Right lobe of liver (tissue), 4 donors: Measurements from ENCODE around the gene CX3CR1.

ENCODE experiments used
- CTCF ChIP-seq, 4 donors: fragments of 200-600 bp in 3 of 4; fragments of 450-650 bp in 1 of 4; IDR thresholded peaks; one replicate each; pipeline versions ENCODE4 v1.5.1 to v1.8.0; 2016 to 2022; ENCODE audit warnings: antibody characterized with exemption in 4 of 4, mild to moderate bottlenecking in 2 of 4
- POLR2A ChIP-seq: fragments of 450-650 bp; IDR thresholded peaks from one replicate; pipeline ENCODE4 v1.6.1; 2017; ENCODE audit warnings: antibody characterized with exemption, mild to moderate bottlenecking
- donor health status: DM: no; HTN: no; CAD: no.
- donor health status: DM: no; HTN: no; CAD: no.
- donor health status: DM: no; HTN: yes; CAD: no.

DNA sequence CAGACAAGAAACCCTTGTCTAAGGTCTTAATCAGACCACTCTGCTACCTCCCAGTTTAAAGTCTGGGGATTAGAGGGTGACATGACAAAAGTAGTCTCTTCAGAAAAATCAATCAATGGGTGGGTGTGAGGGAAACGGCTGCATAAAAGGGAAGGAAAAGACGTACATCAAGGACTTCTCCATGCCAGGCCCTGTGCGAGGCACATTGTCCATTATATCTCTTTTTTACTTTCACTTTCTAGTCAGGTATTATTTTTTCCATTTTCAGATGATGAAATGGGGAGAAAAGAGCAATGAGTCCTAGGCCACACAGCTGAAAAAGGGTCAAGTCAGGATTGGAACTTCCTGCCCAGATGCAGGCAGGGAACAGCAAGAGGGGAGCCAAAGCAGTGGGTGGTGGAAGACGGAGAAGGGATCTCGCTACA lies 4.6 kb upstream of the CX3CR1 start:
- no peak for TF ChIP-seq CTCF (IDR thresholded peaks at IDR 0.05)
- TF ChIP-seq POLR2A = no peak
